Liver (tissue), 9 donors: ENCODE data around the gene KCNK10. TPM values are rescaled to one million over a fixed set of nuclear protein-coding genes. Genes with fewer than 3 reads are reported as not detected.

Source experiments
- DNase-seq: peaks from one replicate; pipeline ENCODE4 v3.0.0-alpha.2; 2017; ENCODE audit warnings: low spot score
- H3K27ac ChIP-seq, 2 donors: one replicate each; pipeline ENCODE4 v1.7.0; 2013; ENCODE audit warnings: inconsistent platforms in 2 of 2, low read length in 2 of 2, control low read depth in 1 of 2, low read depth in 1 of 2, mild to moderate bottlenecking in 1 of 2
- H3K27me3 ChIP-seq, 4 donors: one replicate each; pipeline versions ENCODE4 v1.6.1 to v1.7.0; 2013; ENCODE audit warnings: low read length in 3 of 4, inconsistent platforms in 1 of 4, mild to moderate bottlenecking in 1 of 4, moderate library complexity in 1 of 4; ENCODE audit not compliant: control insufficient read depth in 4 of 4, insufficient read depth in 4 of 4
- H3K36me3 ChIP-seq, 4 donors: one replicate each; pipeline versions ENCODE4 v1.6.1 to v1.7.0; 2013; ENCODE audit warnings: low read length in 3 of 4, mild to moderate bottlenecking in 3 of 4, low read depth in 1 of 4, moderate library complexity in 1 of 4; ENCODE audit not compliant: control insufficient read depth in 4 of 4, insufficient read depth in 3 of 4
- H3K4me1 ChIP-seq, 4 donors: one replicate each; pipeline versions ENCODE4 v1.6.1 to v1.7.0; 2013; ENCODE audit warnings: low read length in 3 of 4, mild to moderate bottlenecking in 3 of 4, moderate library complexity in 1 of 4; ENCODE audit not compliant: control insufficient read depth in 4 of 4, insufficient read depth in 4 of 4
- H3K4me3 ChIP-seq, 3 donors: one replicate each; pipeline versions ENCODE4 v1.6.1 to v1.7.0; 2013; ENCODE audit warnings: low read length in 3 of 3, control low read depth in 1 of 3, low read depth in 1 of 3, mild to moderate bottlenecking in 1 of 3
- H3K9ac ChIP-seq, 2 donors: one replicate each; pipeline ENCODE4 v1.7.0; 2013; ENCODE audit warnings: low read length in 2 of 2, mild to moderate bottlenecking in 2 of 2, moderate library complexity in 2 of 2, control low read depth in 1 of 2, low read depth in 1 of 2
- H3K9me3 ChIP-seq, 4 donors: one replicate each; pipeline versions ENCODE4 v1.6.1 to v1.7.0; 2013; ENCODE audit warnings: low read length in 3 of 4; ENCODE audit not compliant: control insufficient read depth in 4 of 4
- EGR1 ChIP-seq, 2 donors: IDR thresholded peaks; 2 replicates each; pipeline ENCODE4 v1.6.1; 2016 to 2018; ENCODE audit warnings: antibody characterized with exemption in 2 of 2, low read depth in 2 of 2
- FOXA1 ChIP-seq: IDR thresholded peaks from 2 replicates; pipeline ENCODE4 v1.6.1; 2016; ENCODE audit warnings: antibody characterized with exemption
- FOXA2 ChIP-seq: IDR thresholded peaks from 2 replicates; pipeline ENCODE4 v1.6.1; 2016; ENCODE audit warnings: antibody characterized with exemption
- GABPA ChIP-seq, 2 donors: IDR thresholded peaks in 1 of 2; conservative IDR thresholded peaks in 1 of 2; 2 replicates each; pipeline ENCODE4 v1.6.1; 2016; ENCODE audit warnings: antibody characterized with exemption in 2 of 2, mild to moderate bottlenecking in 1 of 2, moderate library complexity in 1 of 2
- HNF4A ChIP-seq, 2 donors: conservative IDR thresholded peaks; 2 replicates each; pipeline ENCODE4 v1.6.1; 2016; ENCODE audit warnings: antibody characterized with exemption in 2 of 2, mild to moderate bottlenecking in 2 of 2
- HNF4G ChIP-seq: IDR thresholded peaks from 2 replicates; pipeline ENCODE4 v1.6.1; 2016; ENCODE audit warnings: antibody characterized with exemption
- JUND ChIP-seq, 2 donors: IDR thresholded peaks; 2 replicates each; pipeline ENCODE4 v1.6.1; 2016; ENCODE audit warnings: antibody characterized with exemption in 2 of 2
- NR2F2 ChIP-seq: IDR thresholded peaks from 2 replicates; pipeline ENCODE4 v1.6.1; 2016; ENCODE audit warnings: antibody characterized with exemption
- SP1 ChIP-seq: IDR thresholded peaks from 2 replicates; pipeline ENCODE4 v1.6.1; 2018; ENCODE audit warnings: antibody characterized with exemption, mild to moderate bottlenecking
- YY1 ChIP-seq: IDR thresholded peaks from 2 replicates; pipeline ENCODE4 v1.6.1; 2016; ENCODE audit warnings: antibody characterized with exemption, mild to moderate bottlenecking
- WGBS: extraction: QIAGEN DNeasy Blood & Tissue Kit; methylation state at CpG from one replicate; pipeline ENCODE4 v1.1.7; 2013; 5-methylcytosine and 5-hydroxymethylcytosine counted together
- polyA plus RNA-seq, 2 donors: library from polyadenylated mRNA; stranded (reverse) in 1 of 2; unstranded in 1 of 2; fragments of 200-250 nt in 1 of 2; fragments of >200 nt in 1 of 2; fragmentation: Nextera tagmentation in 1 of 2; extraction: Ambion mirVana in 1 of 2; gene quantifications; one replicate each; pipeline versions ENCODE4 v1.2.1 to v1.2.3, GENCODE V29; 2013 to 2015
- total RNA-seq, 2 donors: library from RNA; depleted of rRNA; stranded (reverse); fragments of >200 nt; gene quantifications; one replicate each; pipeline ENCODE4 v1.2.3, GENCODE V29; 2014
- TF ChIP-seq, protein P1 (sequence below): fragments of 150-350 bp; IDR thresholded peaks from 2 replicates; pipeline ENCODE4 v1.5.1; 2017; ENCODE audit warnings: improper control_type of control experiment, low read depth, low read length; ENCODE audit not compliant: missing input control
- TF ChIP-seq, protein P2 (sequence below): IDR thresholded peaks from 2 replicates; pipeline ENCODE4 v1.6.1; 2016; ENCODE audit warnings: antibody characterized with exemption
- TF ChIP-seq, protein P3 (sequence below): IDR thresholded peaks from 2 replicates; pipeline ENCODE4 v1.6.1; 2016; ENCODE audit warnings: antibody characterized with exemption, mild to moderate bottlenecking
- TF ChIP-seq, protein P4 (sequence below): IDR thresholded peaks from 2 replicates; pipeline ENCODE4 v1.6.1; 2016; ENCODE audit warnings: antibody characterized with exemption
- donor health status: healthy.
- donor health status: healthy.
- donor health status: healthy.
- donor health status: healthy.
- donor health status: healthy.

KCNK10 gene
- total and polyA plus RNA-seq, 4 donors = 0.05 TPM; not detected in 3

DNA sequence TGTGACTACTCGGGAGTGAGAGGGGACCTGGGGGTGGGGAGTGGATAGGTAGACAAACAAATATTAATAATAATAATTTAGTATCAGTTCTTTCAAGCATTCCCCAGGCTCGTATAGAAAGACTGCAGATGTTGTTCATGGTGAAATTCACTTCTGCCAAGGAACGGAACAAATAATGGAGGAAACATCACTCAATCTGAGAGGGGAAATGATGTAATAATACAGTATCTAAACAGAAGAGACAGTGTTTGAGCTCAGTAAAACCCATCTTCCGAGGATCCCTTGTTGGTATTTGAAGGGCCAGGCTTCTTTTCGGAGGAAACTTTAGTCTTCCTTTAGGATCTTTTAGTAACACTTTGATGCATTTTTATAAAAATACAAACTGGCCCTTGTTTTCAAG lies 114.2 kb downstream of the KCNK10 start:
- DNase-seq = no peak
- Histone ChIP-seq H3K4me1 (no peaks in the 10 kb centered on the region), H3K27ac (no peak overlapping the region), H3K9me3 (no peaks in the 10 kb centered on the region), H3K27me3 (peaks cover 0 to 5% (median 0%) of the 10 kb centered on the region in 4 donors), H3K9ac (no peak overlapping the region), H3K4me3 (no peak overlapping the region), H3K36me3 (no peaks in the 10 kb centered on the region)
- WGBS = 58% methylated on average over 5 of the region's 5 CpGs
- no peak for TF ChIP-seq NR2F2
- TF ChIP-seq, protein P1, sequence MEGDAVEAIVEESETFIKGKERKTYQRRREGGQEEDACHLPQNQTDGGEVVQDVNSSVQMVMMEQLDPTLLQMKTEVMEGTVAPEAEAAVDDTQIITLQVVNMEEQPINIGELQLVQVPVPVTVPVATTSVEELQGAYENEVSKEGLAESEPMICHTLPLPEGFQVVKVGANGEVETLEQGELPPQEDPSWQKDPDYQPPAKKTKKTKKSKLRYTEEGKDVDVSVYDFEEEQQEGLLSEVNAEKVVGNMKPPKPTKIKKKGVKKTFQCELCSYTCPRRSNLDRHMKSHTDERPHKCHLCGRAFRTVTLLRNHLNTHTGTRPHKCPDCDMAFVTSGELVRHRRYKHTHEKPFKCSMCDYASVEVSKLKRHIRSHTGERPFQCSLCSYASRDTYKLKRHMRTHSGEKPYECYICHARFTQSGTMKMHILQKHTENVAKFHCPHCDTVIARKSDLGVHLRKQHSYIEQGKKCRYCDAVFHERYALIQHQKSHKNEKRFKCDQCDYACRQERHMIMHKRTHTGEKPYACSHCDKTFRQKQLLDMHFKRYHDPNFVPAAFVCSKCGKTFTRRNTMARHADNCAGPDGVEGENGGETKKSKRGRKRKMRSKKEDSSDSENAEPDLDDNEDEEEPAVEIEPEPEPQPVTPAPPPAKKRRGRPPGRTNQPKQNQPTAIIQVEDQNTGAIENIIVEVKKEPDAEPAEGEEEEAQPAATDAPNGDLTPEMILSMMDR = no peak

DNA sequence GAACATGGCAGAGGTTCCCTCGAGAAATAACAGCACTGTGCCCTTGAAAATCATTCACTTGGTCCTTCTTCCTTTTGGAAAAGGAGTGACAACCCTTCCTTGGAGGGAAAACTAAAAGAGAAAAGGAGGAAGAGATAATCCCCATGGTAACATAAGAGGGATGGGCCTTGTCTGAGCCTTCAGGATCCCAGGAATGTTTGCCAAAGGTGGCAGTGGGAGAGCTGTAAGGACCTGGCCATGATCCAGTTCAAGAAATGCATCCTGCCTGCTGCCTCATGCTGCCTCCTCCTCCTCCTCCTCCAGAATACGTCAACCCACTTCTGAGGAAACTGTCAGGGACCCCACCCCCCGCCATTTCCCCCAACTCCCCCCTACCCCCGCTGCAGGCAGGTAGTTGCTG lies 118.8 kb downstream of the KCNK10 start:
- no peaks in the 10 kb centered on the region for H3K27me3 ChIP-seq
- 75% methylated on average over 4 of the region's 4 CpGs for WGBS
- H3K36me3 ChIP-seq = no peaks in the 10 kb centered on the region
- H3K4me3 ChIP-seq = no peak overlapping the region
- H3K9me3 ChIP-seq = no peaks in the 10 kb centered on the region
- no peak for DNase-seq
- TF ChIP-seq HNF4G = no peak
- TF ChIP-seq JUND (IDR thresholded peaks at IDR 0.05) = no peak
- no peak for TF ChIP-seq YY1
- no peak for TF ChIP-seq EGR1 (IDR thresholded peaks at IDR 0.05; ENCODE audit: low read depth in 2 of 2)
- no peak for TF ChIP-seq FOXA2
- TF ChIP-seq, protein P2, sequence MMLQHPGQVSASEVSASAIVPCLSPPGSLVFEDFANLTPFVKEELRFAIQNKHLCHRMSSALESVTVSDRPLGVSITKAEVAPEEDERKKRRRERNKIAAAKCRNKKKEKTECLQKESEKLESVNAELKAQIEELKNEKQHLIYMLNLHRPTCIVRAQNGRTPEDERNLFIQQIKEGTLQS = no peak
- TF ChIP-seq, protein P3, sequence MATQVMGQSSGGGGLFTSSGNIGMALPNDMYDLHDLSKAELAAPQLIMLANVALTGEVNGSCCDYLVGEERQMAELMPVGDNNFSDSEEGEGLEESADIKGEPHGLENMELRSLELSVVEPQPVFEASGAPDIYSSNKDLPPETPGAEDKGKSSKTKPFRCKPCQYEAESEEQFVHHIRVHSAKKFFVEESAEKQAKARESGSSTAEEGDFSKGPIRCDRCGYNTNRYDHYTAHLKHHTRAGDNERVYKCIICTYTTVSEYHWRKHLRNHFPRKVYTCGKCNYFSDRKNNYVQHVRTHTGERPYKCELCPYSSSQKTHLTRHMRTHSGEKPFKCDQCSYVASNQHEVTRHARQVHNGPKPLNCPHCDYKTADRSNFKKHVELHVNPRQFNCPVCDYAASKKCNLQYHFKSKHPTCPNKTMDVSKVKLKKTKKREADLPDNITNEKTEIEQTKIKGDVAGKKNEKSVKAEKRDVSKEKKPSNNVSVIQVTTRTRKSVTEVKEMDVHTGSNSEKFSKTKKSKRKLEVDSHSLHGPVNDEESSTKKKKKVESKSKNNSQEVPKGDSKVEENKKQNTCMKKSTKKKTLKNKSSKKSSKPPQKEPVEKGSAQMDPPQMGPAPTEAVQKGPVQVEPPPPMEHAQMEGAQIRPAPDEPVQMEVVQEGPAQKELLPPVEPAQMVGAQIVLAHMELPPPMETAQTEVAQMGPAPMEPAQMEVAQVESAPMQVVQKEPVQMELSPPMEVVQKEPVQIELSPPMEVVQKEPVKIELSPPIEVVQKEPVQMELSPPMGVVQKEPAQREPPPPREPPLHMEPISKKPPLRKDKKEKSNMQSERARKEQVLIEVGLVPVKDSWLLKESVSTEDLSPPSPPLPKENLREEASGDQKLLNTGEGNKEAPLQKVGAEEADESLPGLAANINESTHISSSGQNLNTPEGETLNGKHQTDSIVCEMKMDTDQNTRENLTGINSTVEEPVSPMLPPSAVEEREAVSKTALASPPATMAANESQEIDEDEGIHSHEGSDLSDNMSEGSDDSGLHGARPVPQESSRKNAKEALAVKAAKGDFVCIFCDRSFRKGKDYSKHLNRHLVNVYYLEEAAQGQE = no peak
- H3K4me1 ChIP-seq = no peaks in the 10 kb centered on the region
- no peak overlapping the region for H3K9ac ChIP-seq
- no peak overlapping the region for H3K27ac ChIP-seq

DNA sequence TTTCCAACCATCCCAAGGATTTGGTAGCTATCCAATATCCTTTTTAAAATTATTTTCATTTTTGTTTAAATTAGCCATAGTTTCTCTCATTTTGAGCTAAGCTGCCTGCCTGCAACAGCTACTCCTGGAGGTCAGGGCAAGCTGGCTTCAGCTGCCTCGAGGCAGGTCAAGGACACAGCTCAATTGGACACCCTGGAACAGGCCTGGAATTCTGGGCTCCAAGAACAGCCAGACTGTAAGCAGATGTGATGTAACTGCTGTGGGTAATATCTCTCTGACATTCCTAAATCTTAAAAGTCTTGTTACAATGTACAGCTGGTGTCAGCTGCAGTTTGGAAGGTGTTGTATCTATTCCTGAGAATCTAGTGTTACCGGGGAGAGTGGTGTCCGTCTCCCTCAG lies 119.8 kb downstream of the KCNK10 start:
- no peak overlapping the region for H3K27ac ChIP-seq
- DNase-seq = no peak
- 73% methylated on average over 3 of the region's 3 CpGs for WGBS
- H3K4me1 ChIP-seq = no peaks in the 10 kb centered on the region
- no peak overlapping the region for H3K9ac ChIP-seq
- no peaks in the 10 kb centered on the region for H3K9me3 ChIP-seq
- no peak overlapping the region for H3K4me3 ChIP-seq
- TF ChIP-seq EGR1 (IDR thresholded peaks at IDR 0.05; ENCODE audit: low read depth in 2 of 2) (no peak), HNF4A (conservative IDR thresholded peaks at IDR 0.05) (no peak), FOXA1 (no peak), SP1 (no peak), FOXA2 (no peak), HNF4G (no peak), JUND (IDR thresholded peaks at IDR 0.05) (no peak), GABPA (IDR thresholded peaks at IDR 0.05 in 1 of 2, conservative IDR thresholded peaks at IDR 0.05 in 1 of 2) (no peak)
- TF ChIP-seq, protein P3 = no peak
- TF ChIP-seq, protein P4, sequence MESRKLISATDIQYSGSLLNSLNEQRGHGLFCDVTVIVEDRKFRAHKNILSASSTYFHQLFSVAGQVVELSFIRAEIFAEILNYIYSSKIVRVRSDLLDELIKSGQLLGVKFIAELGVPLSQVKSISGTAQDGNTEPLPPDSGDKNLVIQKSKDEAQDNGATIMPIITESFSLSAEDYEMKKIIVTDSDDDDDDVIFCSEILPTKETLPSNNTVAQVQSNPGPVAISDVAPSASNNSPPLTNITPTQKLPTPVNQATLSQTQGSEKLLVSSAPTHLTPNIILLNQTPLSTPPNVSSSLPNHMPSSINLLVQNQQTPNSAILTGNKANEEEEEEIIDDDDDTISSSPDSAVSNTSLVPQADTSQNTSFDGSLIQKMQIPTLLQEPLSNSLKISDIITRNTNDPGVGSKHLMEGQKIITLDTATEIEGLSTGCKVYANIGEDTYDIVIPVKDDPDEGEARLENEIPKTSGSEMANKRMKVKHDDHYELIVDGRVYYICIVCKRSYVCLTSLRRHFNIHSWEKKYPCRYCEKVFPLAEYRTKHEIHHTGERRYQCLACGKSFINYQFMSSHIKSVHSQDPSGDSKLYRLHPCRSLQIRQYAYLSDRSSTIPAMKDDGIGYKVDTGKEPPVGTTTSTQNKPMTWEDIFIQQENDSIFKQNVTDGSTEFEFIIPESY = no peak
- no peaks in the 10 kb centered on the region for H3K27me3 ChIP-seq
- no peaks in the 10 kb centered on the region for H3K36me3 ChIP-seq
